ENCODE measurements around the gene RNF44. TPM values are rescaled to one million over a fixed set of nuclear protein-coding genes. Genes with fewer than 3 reads are reported as not detected.

Gene RNF44
- total RNA-seq, 1 experiment from 2014 or later: 84.2 TPM

GRCh38 chr5:176526462-176526861, 10.7 kb downstream of the RNF44 start:
- intact Hi-C loops (cut with micrococcal nuclease; ENCODE audit: unreplicated experiment): no loop called here
- Histone ChIP-seq H3K9me3 (no peaks in the 10 kb centered on the region), H3K4me1 (no peaks in the 10 kb centered on the region), H3K4me3 (ENCODE audit: low read depth, low read length) (no peak overlapping the region), H3K27me3 (replicated peaks; ENCODE audit: control insufficient read depth, insufficient read depth, low read length) (no peaks in the 10 kb centered on the region), H3K36me3 (ENCODE audit: control insufficient read depth, insufficient read depth, low read length) (peaks cover 3% of the 10 kb centered on the region)
- ChIA-PET CTCF (no interaction called here), POLR2A (no interaction called here)
- Mint-ChIP-seq H3K27ac (ENCODE audit: unreplicated experiment) (no peak overlapping the region), H3K9me3 (ENCODE audit: unreplicated experiment) (no peaks in the 10 kb centered on the region), H3K27me3 (ENCODE audit: insufficient read depth, unreplicated experiment) (no peaks in the 10 kb centered on the region), H3K4me1 (ENCODE audit: low read depth, unreplicated experiment) (no peaks in the 10 kb centered on the region), H3K4me3 (ENCODE audit: unreplicated experiment) (no peak overlapping the region), H3K36me3 (ENCODE audit: insufficient read depth, unreplicated experiment) (peaks cover 24% of the 10 kb centered on the region)
- BruUV-seq (replicated peaks): no TSS peak
- no peak for DNase-seq
- no peak for TF ChIP-seq CTCF (IDR thresholded peaks at IDR 0.05; ENCODE audit: insufficient read depth in 1 of 2, low read depth in 1 of 2, low read length in 1 of 2, severe bottlenecking in 1 of 2, unreplicated experiment in 1 of 2)

- Histone ChIP-seq H3K27me3 (replicated peaks; ENCODE audit: control insufficient read depth, insufficient read depth, low read length) (no peaks in the 10 kb centered on the region), H3K36me3 (ENCODE audit: control insufficient read depth, insufficient read depth, low read length) (peaks cover 3% of the 10 kb centered on the region), H3K4me1 (no peaks in the 10 kb centered on the region), H3K4me3 (ENCODE audit: low read depth, low read length) (no peak overlapping the region), H3K9me3 (no peaks in the 10 kb centered on the region)
- no peaks in the 10 kb centered on the region for H3K4me1 Mint-ChIP-seq (ENCODE audit: low read depth, unreplicated experiment)
- CTCF ChIA-PET: no interaction called here
- no TSS peak for BruUV-seq (replicated peaks)
- H3K4me3 Mint-ChIP-seq (ENCODE audit: unreplicated experiment): no peak overlapping the region
- DNase-seq: no peak
- intact Hi-C loops (cut with micrococcal nuclease; ENCODE audit: unreplicated experiment): no loop called here
- POLR2A ChIA-PET: interaction anchor here (0.6 kb wide), 1 partner anchor 18 kb away, joined by 5 read pairs; no protein-coding TSS in a partner anchor
- no peaks in the 10 kb centered on the region for H3K9me3 Mint-ChIP-seq (ENCODE audit: unreplicated experiment)
- no peak for TF ChIP-seq CTCF (IDR thresholded peaks at IDR 0.05; ENCODE audit: insufficient read depth in 1 of 2, low read depth in 1 of 2, low read length in 1 of 2, severe bottlenecking in 1 of 2, unreplicated experiment in 1 of 2)
- H3K27ac Mint-ChIP-seq (ENCODE audit: unreplicated experiment): no peak overlapping the region
- peaks cover 18% of the 10 kb centered on the region for H3K36me3 Mint-ChIP-seq (ENCODE audit: insufficient read depth, unreplicated experiment)
- no peaks in the 10 kb centered on the region for H3K27me3 Mint-ChIP-seq (ENCODE audit: insufficient read depth, unreplicated experiment)
These were observed 11.5 kb downstream of the RNF44 start for GRCh38 chr5:176525677-176526076.

- intact Hi-C loops (cut with micrococcal nuclease; ENCODE audit: unreplicated experiment): no loop called here
- DNase-seq: no peak
- Mint-ChIP-seq H3K9me3 (ENCODE audit: unreplicated experiment) (no peaks in the 10 kb centered on the region), H3K27ac (ENCODE audit: unreplicated experiment) (no peak overlapping the region), H3K4me1 (ENCODE audit: low read depth, unreplicated experiment) (no peaks in the 10 kb centered on the region), H3K27me3 (ENCODE audit: insufficient read depth, unreplicated experiment) (no peaks in the 10 kb centered on the region), H3K4me3 (ENCODE audit: unreplicated experiment) (no peak overlapping the region), H3K36me3 (ENCODE audit: insufficient read depth, unreplicated experiment) (peaks cover 18% of the 10 kb centered on the region)
- Histone ChIP-seq H3K36me3 (ENCODE audit: control insufficient read depth, insufficient read depth, low read length) (peaks cover 3% of the 10 kb centered on the region), H3K4me1 (no peaks in the 10 kb centered on the region), H3K9me3 (no peaks in the 10 kb centered on the region), H3K4me3 (ENCODE audit: low read depth, low read length) (no peak overlapping the region), H3K27me3 (replicated peaks; ENCODE audit: control insufficient read depth, insufficient read depth, low read length) (no peaks in the 10 kb centered on the region)
- TF ChIP-seq CTCF (IDR thresholded peaks at IDR 0.05; ENCODE audit: insufficient read depth in 1 of 2, low read depth in 1 of 2, low read length in 1 of 2, severe bottlenecking in 1 of 2, unreplicated experiment in 1 of 2): no peak
- POLR2A ChIA-PET: no interaction called here
- BruUV-seq (replicated peaks): no TSS peak
- CTCF ChIA-PET: no interaction called here
These were observed 12.2 kb downstream of the RNF44 start for GRCh38 chr5:176524987-176525386.

All from Caco-2 (cell line).